H7 (cell line): Measurements from ENCODE around the gene RTL1. TPM values are rescaled to one million over a fixed set of nuclear protein-coding genes. Genes with fewer than 3 reads are reported as not detected.

Experiments used
- DNase-seq: peaks from one replicate; pipeline ENCODE4 v3.0.0; 2012
- H3K27me3 ChIP-seq: 2 replicates; pipeline ENCODE4 v1.6.0; 2011; ENCODE audit warnings: mild to moderate bottlenecking, low read length; ENCODE audit not compliant: control insufficient read depth, insufficient read depth
- H3K36me3 ChIP-seq: replicated peaks from 2 replicates; pipeline ENCODE4 v1.5.1; 2011; ENCODE audit warnings: low read length; ENCODE audit not compliant: control insufficient read depth, insufficient read depth
- H3K4me3 ChIP-seq: 2 replicates; pipeline ENCODE4 v1.5.1; 2011; ENCODE audit warnings: low read depth, mild to moderate bottlenecking, control low read depth, low read length, moderate library complexity; ENCODE audit not compliant: insufficient read depth
- total RNA-seq: library from RNA; depleted of rRNA; stranded (reverse); fragments of >200 nt; shearing (Covaris generic); gene quantifications from 2 replicates; pipeline ENCODE4 v1.2.3, GENCODE V29; 2014; rRNA removed

The RTL1 gene
- total RNA-seq: not detected in 2 replicates

GRCh38 chr14:100903672-100904185 is at the start of gene RTL1:
Gene RTL1, minus strand, starts transcription at chr14:100903722. Its CDS starts 18,934 bp downstream, at chr14:100884788.
- peaks cover 30% of the 10 kb centered on the region for H3K27me3 ChIP-seq
- peak within 1 kb of the TSS; percentile 42 for H3K4me3 ChIP-seq
- H3K36me3 ChIP-seq: no peaks in the 10 kb centered on the region
- no peak for DNase-seq

- Histone ChIP-seq H3K27me3 (no peaks in the 10 kb centered on the region), H3K36me3 (no peaks in the 10 kb centered on the region), H3K4me3 (no peak overlapping the region)
- DNase-seq: no peak
Measured at GRCh38 chr14:100950024-100950423, 46.5 kb upstream of the RTL1 start.

GRCh38 chr14:100944052-100944451 is 40.5 kb upstream of the RTL1 start:
- H3K36me3 ChIP-seq: no peaks in the 10 kb centered on the region
- H3K4me3 ChIP-seq: no peak overlapping the region
- DNase-seq: no peak
- no peaks in the 10 kb centered on the region for H3K27me3 ChIP-seq

GRCh38 chr14:100930270-100930669 is 26.7 kb upstream of the RTL1 start:
- no peak for DNase-seq
- H3K36me3 ChIP-seq: no peaks in the 10 kb centered on the region
- no peak overlapping the region for H3K4me3 ChIP-seq
- H3K27me3 ChIP-seq: no peaks in the 10 kb centered on the region

- DNase-seq: no peak
- Histone ChIP-seq H3K36me3 (no peaks in the 10 kb centered on the region), H3K4me3 (no peak overlapping the region), H3K27me3 (no peaks in the 10 kb centered on the region)
Measured at GRCh38 chr14:100915560-100915959, 12.0 kb upstream of the RTL1 start.

- Histone ChIP-seq H3K4me3 (no peak overlapping the region), H3K27me3 (no peaks in the 10 kb centered on the region), H3K36me3 (no peaks in the 10 kb centered on the region)
- no peak for DNase-seq
Measured at GRCh38 chr14:100914597-100915021, 11.1 kb upstream of the RTL1 start.

GRCh38 chr14:100911665-100912316 is 8.3 kb upstream of the RTL1 start:
- DNase-seq: no peak
- Histone ChIP-seq H3K27me3 (peaks cover 2% of the 10 kb centered on the region; the same call in 1 of the 2 replicates), H3K36me3 (no peaks in the 10 kb centered on the region), H3K4me3 (no peak overlapping the region)

GRCh38 chr14:100910888-100911664 is 7.6 kb upstream of the RTL1 start:
- no peaks in the 10 kb centered on the region for H3K36me3 ChIP-seq
- no peak for DNase-seq
- H3K27me3 ChIP-seq: peaks cover 2% of the 10 kb centered on the region; the same call in 1 of the 2 replicates
- H3K4me3 ChIP-seq: no peak overlapping the region

- DNase-seq: no peak
- Histone ChIP-seq H3K4me3 (no peak overlapping the region), H3K36me3 (no peaks in the 10 kb centered on the region), H3K27me3 (peaks cover 17% of the 10 kb centered on the region)
Measured at GRCh38 chr14:100909439-100909838, 5.9 kb upstream of the RTL1 start.

GRCh38 chr14:100907240-100907639 is 3.7 kb upstream of the RTL1 start:
- Histone ChIP-seq H3K4me3 (no peak overlapping the region), H3K27me3 (peaks cover 24% of the 10 kb centered on the region)
- DNase-seq: no peak

GRCh38 chr14:100906420-100906819 is 2.9 kb upstream of the RTL1 start:
- Histone ChIP-seq H3K27me3 (peaks cover 24% of the 10 kb centered on the region), H3K36me3 (no peaks in the 10 kb centered on the region), H3K4me3 (no peak overlapping the region)
- DNase-seq: peak; percentile 81

More at GRCh38 chr14:100907240-100907639, 3.7 kb upstream of the RTL1 start:
- H3K36me3 ChIP-seq: no peaks in the 10 kb centered on the region

GRCh38 chr14:100905166-100905565 is 1.6 kb upstream of the RTL1 start:
- Histone ChIP-seq H3K36me3 (no peaks in the 10 kb centered on the region), H3K27me3 (peaks cover 27% of the 10 kb centered on the region), H3K4me3 (no peak overlapping the region)
- peak; percentile 36 for DNase-seq

GRCh38 chr14:100904307-100905087 is 975 bp upstream of the RTL1 start:
- peak; percentile 86 for DNase-seq
- H3K27me3 ChIP-seq: peaks cover 30% of the 10 kb centered on the region
- H3K36me3 ChIP-seq: no peaks in the 10 kb centered on the region
- peak overlapping the region; percentile 42 for H3K4me3 ChIP-seq

GRCh38 chr14:100903134-100903468 is 421 bp downstream of the RTL1 start:
- no peak overlapping the region for H3K4me3 ChIP-seq
- no peak for DNase-seq
- H3K36me3 ChIP-seq: no peaks in the 10 kb centered on the region
- peaks cover 30% of the 10 kb centered on the region for H3K27me3 ChIP-seq
